Cardiac muscle cell (in vitro differentiated cells and primary cell): Measurements from ENCODE around the gene B3GLCT. TPM values are rescaled to one million over a fixed set of nuclear protein-coding genes. Genes with fewer than 3 reads are reported as not detected.

Source experiments
- DNase-seq, 2 donors: peaks; one replicate each; pipeline versions ENCODE4 v3.0.0 to v3.0.0-alpha.2; 2010 to 2017; ENCODE audit warnings: low read depth in 1 of 2, low spot score in 1 of 2
- H3K27ac ChIP-seq: fragments of 200-600 bp; sonication (generic); 2 replicates; pipeline ENCODE4 v1.5.1; 2016
- H3K27me3 ChIP-seq: fragments of 200-600 bp; sonication (generic); 2 replicates; pipeline ENCODE4 v1.6.0; 2016; ENCODE audit warnings: control low read depth
- H3K36me3 ChIP-seq: fragments of 200-600 bp; sonication (generic); 2 replicates; pipeline ENCODE4 v1.5.1; 2016; ENCODE audit warnings: control low read depth
- H3K4me1 ChIP-seq: fragments of 200-600 bp; sonication (generic); 2 replicates; pipeline ENCODE4 v1.8.1; 2017; ENCODE audit warnings: low read depth, mild to moderate bottlenecking, mixed run types
- H3K4me3 ChIP-seq: fragments of 200-600 bp; sonication (generic); 2 replicates; pipeline ENCODE4 v1.5.1; 2016; ENCODE audit warnings: mild to moderate bottlenecking
- H3K9me3 ChIP-seq: fragments of 200-600 bp; sonication (generic); 2 replicates; pipeline ENCODE4 v1.5.1; 2017; ENCODE audit warnings: low read depth, mild to moderate bottlenecking, control low read depth
- polyA plus RNA-seq: library from polyadenylated mRNA; unstranded; fragments of >200 nt; fragmentation: Nextera tagmentation; extraction: Ambion mirVana; gene quantifications from 2 replicates; pipeline ENCODE4 v1.2.1, GENCODE V29; 2016
- total RNA-seq: library from RNA; depleted of rRNA; stranded (reverse); fragments of >200 nt; gene quantifications from 2 replicates; pipeline ENCODE4 v1.2.3, GENCODE V29; 2016
- TF ChIP-seq, protein P1 (sequence below): IDR thresholded peaks from 2 replicates; pipeline ENCODE4 v1.5.1; 2012; ENCODE audit warnings: low read depth, mild to moderate bottlenecking, low read length

The B3GLCT gene
- total and polyA plus RNA-seq, 2 experiments from 2014 or later: 4.5 to 6.2 TPM

DNA sequence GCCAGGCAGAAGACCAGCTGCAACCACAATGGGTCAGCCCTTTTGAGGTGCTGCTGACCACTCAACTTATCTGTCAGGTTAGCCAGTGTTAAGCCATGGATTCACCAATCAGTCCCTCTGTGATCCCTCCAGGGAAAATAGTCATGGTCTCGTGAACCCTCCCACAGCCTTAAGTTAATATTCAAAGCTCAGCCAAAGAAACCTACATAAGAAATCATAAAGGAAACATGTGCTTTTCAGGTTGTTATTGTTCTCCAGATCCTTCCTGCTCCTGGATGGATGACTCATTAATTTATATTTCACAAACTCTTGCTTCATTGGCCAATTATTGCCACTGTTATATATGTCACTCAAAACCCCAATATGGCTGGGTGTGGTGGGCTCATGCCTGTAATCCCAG lies 161.9 kb downstream of the B3GLCT start:
- Histone ChIP-seq H3K27me3 (no peaks in the 10 kb centered on the region), H3K36me3 (no peaks in the 10 kb centered on the region), H3K4me1 (no peaks in the 10 kb centered on the region), H3K9me3 (no peaks in the 10 kb centered on the region), H3K27ac (no peak overlapping the region), H3K4me3 (no peak overlapping the region)
- TF ChIP-seq, protein P1, sequence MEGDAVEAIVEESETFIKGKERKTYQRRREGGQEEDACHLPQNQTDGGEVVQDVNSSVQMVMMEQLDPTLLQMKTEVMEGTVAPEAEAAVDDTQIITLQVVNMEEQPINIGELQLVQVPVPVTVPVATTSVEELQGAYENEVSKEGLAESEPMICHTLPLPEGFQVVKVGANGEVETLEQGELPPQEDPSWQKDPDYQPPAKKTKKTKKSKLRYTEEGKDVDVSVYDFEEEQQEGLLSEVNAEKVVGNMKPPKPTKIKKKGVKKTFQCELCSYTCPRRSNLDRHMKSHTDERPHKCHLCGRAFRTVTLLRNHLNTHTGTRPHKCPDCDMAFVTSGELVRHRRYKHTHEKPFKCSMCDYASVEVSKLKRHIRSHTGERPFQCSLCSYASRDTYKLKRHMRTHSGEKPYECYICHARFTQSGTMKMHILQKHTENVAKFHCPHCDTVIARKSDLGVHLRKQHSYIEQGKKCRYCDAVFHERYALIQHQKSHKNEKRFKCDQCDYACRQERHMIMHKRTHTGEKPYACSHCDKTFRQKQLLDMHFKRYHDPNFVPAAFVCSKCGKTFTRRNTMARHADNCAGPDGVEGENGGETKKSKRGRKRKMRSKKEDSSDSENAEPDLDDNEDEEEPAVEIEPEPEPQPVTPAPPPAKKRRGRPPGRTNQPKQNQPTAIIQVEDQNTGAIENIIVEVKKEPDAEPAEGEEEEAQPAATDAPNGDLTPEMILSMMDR: no peak
- peak in 1 of 2 donors; percentile 7 for DNase-seq

DNA sequence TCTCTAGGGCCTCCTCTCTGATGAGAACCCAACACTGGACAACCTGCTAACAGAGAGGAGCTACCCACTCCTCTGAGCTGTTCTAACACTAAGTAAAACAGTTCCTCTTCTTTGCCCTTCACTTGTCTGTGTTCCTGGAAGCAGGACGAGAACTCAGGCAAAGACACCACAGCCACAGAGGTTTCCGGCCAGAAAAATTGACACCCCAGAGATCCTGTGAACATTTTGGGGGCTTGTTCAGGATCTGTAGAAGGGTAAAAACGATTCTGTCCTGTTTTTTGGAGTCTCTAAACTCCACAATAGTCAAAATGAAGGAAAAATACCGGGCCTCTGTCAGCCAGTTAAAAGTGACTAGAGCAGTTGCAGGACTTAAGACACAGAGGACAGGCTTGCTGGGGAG lies 165.9 kb downstream of the B3GLCT start:
- H3K27me3 ChIP-seq: no peaks in the 10 kb centered on the region
- no peak overlapping the region for H3K4me3 ChIP-seq
- H3K9me3 ChIP-seq: no peaks in the 10 kb centered on the region
- no peak overlapping the region for H3K27ac ChIP-seq
- TF ChIP-seq, protein P1: no peak
- H3K36me3 ChIP-seq: no peaks in the 10 kb centered on the region
- no peaks in the 10 kb centered on the region for H3K4me1 ChIP-seq
- DNase-seq: no peak

DNA sequence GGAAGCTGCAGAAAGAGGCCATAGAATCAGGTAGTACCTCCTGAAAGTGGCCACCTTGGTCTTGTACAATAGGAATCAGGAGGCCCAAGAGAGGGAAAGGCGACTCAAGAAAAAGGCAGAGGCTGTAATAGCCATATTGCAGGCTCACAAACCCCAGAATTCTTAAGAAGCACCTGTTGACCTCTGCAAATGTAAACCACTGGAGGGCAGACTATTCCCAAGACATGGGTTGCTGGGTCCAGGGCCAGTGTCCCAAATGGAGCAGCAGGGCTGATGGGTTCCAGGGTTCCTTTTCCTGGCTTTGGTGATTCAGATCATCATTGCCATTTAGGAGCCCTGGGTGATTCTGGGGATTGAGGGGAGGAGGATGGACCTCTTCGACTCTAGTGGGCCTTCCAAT lies 167.6 kb downstream of the B3GLCT start:
- no peak for DNase-seq
- Histone ChIP-seq H3K27me3 (no peaks in the 10 kb centered on the region), H3K9me3 (no peaks in the 10 kb centered on the region), H3K36me3 (no peaks in the 10 kb centered on the region), H3K27ac (no peak overlapping the region), H3K4me3 (no peak overlapping the region), H3K4me1 (no peaks in the 10 kb centered on the region)
- TF ChIP-seq, protein P1: no peak

DNA sequence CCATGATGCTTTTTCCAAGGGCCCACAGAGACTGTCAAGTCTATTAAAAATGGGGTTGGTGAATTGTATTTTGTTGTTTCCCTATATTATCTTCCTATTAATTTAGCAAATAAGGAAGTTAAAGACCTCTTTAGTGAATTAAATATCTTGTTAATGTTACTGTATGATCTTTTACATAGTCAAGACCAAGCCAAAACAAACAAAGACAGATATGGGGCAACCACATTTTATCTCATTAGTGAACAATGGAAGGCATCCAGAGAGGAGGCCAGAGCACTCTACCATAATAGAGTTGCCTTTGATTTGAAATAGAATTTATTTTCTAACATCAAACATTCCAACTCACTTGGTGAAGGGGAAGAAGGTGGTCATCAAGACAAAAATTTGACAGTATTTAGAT lies 169.4 kb downstream of the B3GLCT start:
- peak in 1 of 2 donors; percentile 72 for DNase-seq
- no peak overlapping the region for H3K4me3 ChIP-seq
- no peaks in the 10 kb centered on the region for H3K36me3 ChIP-seq
- TF ChIP-seq, protein P1: no peak
- no peaks in the 10 kb centered on the region for H3K27me3 ChIP-seq
- no peaks in the 10 kb centered on the region for H3K4me1 ChIP-seq
- no peaks in the 10 kb centered on the region for H3K9me3 ChIP-seq
- no peak overlapping the region for H3K27ac ChIP-seq

DNA sequence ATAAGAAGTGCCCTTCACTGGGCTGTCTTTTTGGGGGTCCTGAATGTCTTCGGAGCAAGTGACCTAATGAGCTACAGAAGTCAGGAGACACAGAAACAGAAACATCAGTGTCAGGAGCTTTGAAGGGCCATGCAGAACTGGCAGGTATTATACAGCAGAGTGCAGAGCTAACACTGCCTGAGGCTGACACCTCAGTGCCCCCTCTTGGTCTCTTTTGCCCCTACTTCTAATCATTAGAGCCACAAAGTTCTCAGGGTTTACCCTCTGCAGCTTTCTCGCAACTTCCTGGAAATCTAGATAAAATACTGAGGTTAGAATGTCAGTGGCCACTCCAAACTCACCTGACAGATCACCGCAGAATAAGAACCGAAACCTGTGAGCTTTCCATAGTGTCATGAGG lies 172.7 kb downstream of the B3GLCT start:
- Histone ChIP-seq H3K27me3 (no peaks in the 10 kb centered on the region), H3K4me1 (no peaks in the 10 kb centered on the region)
- TF ChIP-seq, protein P1: no peak

DNA sequence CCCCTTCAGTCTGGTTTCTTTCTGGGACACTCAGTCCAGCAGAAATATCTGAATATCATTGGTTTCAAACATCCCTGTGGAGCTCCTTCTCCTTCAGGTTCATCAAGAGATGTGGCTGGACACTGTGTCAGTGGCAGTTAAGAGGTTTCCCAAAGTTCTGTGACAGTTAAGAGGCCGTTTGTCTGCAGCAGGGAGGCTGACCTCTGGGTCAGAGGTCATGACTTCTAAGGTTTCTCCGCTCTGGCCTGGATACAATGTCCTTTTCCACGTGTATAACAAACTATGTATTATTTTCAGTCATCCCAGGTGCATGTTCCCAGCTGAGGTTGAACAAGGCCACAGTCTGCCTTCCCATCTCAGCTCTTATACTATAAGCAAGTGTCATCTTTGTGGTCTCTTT lies 174.9 kb downstream of the B3GLCT start:
- no peak for DNase-seq
- Histone ChIP-seq H3K27me3 (no peaks in the 10 kb centered on the region), H3K27ac (no peak overlapping the region), H3K4me1 (no peaks in the 10 kb centered on the region), H3K9me3 (no peaks in the 10 kb centered on the region), H3K36me3 (no peaks in the 10 kb centered on the region), H3K4me3 (no peak overlapping the region)
- TF ChIP-seq, protein P1: no peak

More for the DNA sequence above, 172.7 kb downstream of the B3GLCT start:
- H3K9me3 ChIP-seq: no peaks in the 10 kb centered on the region
- H3K27ac ChIP-seq: no peak overlapping the region
- H3K36me3 ChIP-seq: no peaks in the 10 kb centered on the region
- no peak overlapping the region for H3K4me3 ChIP-seq
- no peak for DNase-seq
